AG10803 (cell line): ENCODE results near the gene TMEM178B.

Experiments used
- DNase-seq: peaks from one replicate; pipeline ENCODE4 v3.0.0; 2010; ENCODE audit warnings: low read depth
- H3K4me3 ChIP-seq: 2 replicates; pipeline ENCODE4 v1.5.1; 2011; ENCODE audit warnings: mild to moderate bottlenecking, low read length, control low read depth
- CTCF ChIP-seq: conservative IDR thresholded peaks from 2 replicates; pipeline ENCODE4 v1.5.1; 2011; ENCODE audit warnings: mild to moderate bottlenecking, low read length, control low read depth, inconsistent platforms

TMEM178B gene

DNA sequence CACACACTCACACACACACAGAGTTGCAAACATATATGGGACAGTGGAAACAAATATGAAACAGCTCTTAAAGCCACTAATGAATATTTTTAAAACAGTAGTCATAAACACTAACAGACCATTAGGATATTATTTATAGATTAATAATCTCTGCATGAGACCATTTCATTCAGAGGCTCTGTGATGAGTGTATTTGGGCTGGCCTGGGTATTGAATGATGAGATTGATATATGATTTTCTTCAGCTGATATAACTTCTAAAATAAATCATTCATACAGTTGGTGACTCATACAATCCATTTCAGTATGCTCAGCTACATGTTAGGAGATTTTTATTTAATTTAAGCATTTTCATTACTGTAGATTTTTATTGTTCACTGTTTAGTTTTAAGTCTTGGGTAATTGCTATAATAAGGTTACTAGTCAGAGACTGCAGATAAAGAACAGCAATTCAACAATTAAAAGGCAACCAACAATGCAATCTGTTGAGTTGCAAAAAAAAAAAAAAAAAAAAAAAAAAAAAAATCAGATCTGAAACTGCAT lies 452.2 kb downstream of the TMEM178B start:
- H3K4me3 ChIP-seq = no peak overlapping the region
- no peak for DNase-seq
- no peak for TF ChIP-seq CTCF

DNA sequence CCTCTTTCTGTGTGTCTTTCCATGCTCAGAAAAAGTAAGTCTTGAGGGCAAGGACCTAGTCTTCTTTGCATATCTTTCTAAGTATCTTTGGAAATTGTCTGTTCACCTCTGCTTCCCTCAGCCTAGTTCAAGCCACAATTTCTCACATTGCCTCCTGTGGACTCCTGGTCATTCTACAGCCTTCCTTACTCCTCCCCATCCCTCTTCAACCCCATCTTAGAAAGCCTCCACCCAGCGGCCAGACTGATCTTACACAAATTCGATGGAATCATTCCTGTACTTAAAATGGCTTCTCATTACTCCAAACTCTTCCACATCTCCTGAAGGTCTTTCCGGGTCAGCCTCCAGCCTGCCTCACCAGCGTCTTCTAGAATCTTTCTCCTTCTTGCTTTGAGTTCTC lies 453.2 kb downstream of the TMEM178B start:
- no peak for DNase-seq
- TF ChIP-seq CTCF = no peak

GRCh38 chr7:141528399-141528798 lies 454.5 kb downstream of the TMEM178B start:
- no peak for TF ChIP-seq CTCF
- DNase-seq = no peak
- H3K4me3 ChIP-seq = no peak overlapping the region

More for the DNA sequence above, 453.2 kb downstream of the TMEM178B start:
- no peak overlapping the region for H3K4me3 ChIP-seq
